Measurements from ENCODE around the gene NAXE.
"Not testable (repeated sequence)": the region's sequence is repeated elsewhere in the genome, so short reads cannot be mapped to it uniquely, and the experiment has no call there.

The NAXE gene

GRCh38 chr1:156551869-156552268, 39.7 kb upstream of the NAXE start:
- Histone ChIP-seq H3K36me3 (ENCODE audit: control insufficient read depth, insufficient read depth, low read length) (peaks cover 25% of the 10 kb centered on the region), H3K27me3 (ENCODE audit: control insufficient read depth, insufficient read depth, low read length, poor library complexity, severe bottlenecking) (no peaks in the 10 kb centered on the region), H3K9me3 (ENCODE audit: control insufficient read depth, low read length) (no peaks in the 10 kb centered on the region), H3K4me3 (ENCODE audit: insufficient read depth, low read depth, low read length) (no peak overlapping the region), H3K4me1 (ENCODE audit: control insufficient read depth, insufficient read depth, low read length) (no peaks in the 10 kb centered on the region), H3K27ac (ENCODE audit: insufficient read depth, low read depth, low read length, poor library complexity, severe bottlenecking) (no peak overlapping the region)
- WGBS, 2 experiments, result 94 to 95% methylated on average over 6 of the region's 6 CpGs

- Histone ChIP-seq H3K27ac (ENCODE audit: insufficient read depth, low read depth, low read length, poor library complexity, severe bottlenecking) (no peak overlapping the region), H3K4me3 (ENCODE audit: insufficient read depth, low read depth, low read length) (no peak overlapping the region), H3K27me3 (ENCODE audit: control insufficient read depth, insufficient read depth, low read length, poor library complexity, severe bottlenecking) (no peaks in the 10 kb centered on the region), H3K9me3 (ENCODE audit: control insufficient read depth, low read length) (no peaks in the 10 kb centered on the region), H3K36me3 (ENCODE audit: control insufficient read depth, insufficient read depth, low read length) (peaks cover 25% of the 10 kb centered on the region), H3K4me1 (ENCODE audit: control insufficient read depth, insufficient read depth, low read length) (no peaks in the 10 kb centered on the region)
- WGBS, 2 experiments, result 67 to 74% methylated on average over 5 of the region's 5 CpGs
Observed at GRCh38 chr1:156552518-156552917, 39.1 kb upstream of the NAXE start.

- not testable (repeated sequence) for H3K4me3 ChIP-seq (ENCODE audit: insufficient read depth, low read depth, low read length); H3K9me3 ChIP-seq (ENCODE audit: control insufficient read depth, low read length); H3K27ac ChIP-seq (ENCODE audit: insufficient read depth, low read depth, low read length, poor library complexity, severe bottlenecking); H3K4me1 ChIP-seq (ENCODE audit: control insufficient read depth, insufficient read depth, low read length); H3K27me3 ChIP-seq (ENCODE audit: control insufficient read depth, insufficient read depth, low read length, poor library complexity, severe bottlenecking)
- 91 to 97% methylated on average over 4 of the region's 4 CpGs for WGBS, 2 experiments
- H3K36me3 ChIP-seq (ENCODE audit: control insufficient read depth, insufficient read depth, low read length), result peaks cover 23% of the 10 kb centered on the region
Observed at GRCh38 chr1:156552937-156553336, 38.6 kb upstream of the NAXE start.

GRCh38 chr1:156553860-156554485, 37.6 kb upstream of the NAXE start:
- Histone ChIP-seq H3K27me3 (ENCODE audit: control insufficient read depth, insufficient read depth, low read length, poor library complexity, severe bottlenecking) (no peaks in the 10 kb centered on the region), H3K27ac (ENCODE audit: insufficient read depth, low read depth, low read length, poor library complexity, severe bottlenecking) (no peak overlapping the region), H3K9me3 (ENCODE audit: control insufficient read depth, low read length) (no peaks in the 10 kb centered on the region), H3K36me3 (ENCODE audit: control insufficient read depth, insufficient read depth, low read length) (peaks cover 17% of the 10 kb centered on the region), H3K4me1 (ENCODE audit: control insufficient read depth, insufficient read depth, low read length) (no peaks in the 10 kb centered on the region), H3K4me3 (ENCODE audit: insufficient read depth, low read depth, low read length) (no peak overlapping the region)
- WGBS, 2 experiments, result 95 to 96% methylated on average over 6 of the region's 6 CpGs

GRCh38 chr1:156554971-156555370, 36.6 kb upstream of the NAXE start:
- WGBS, 2 experiments, result 82% methylated on average over 8 of the region's 8 CpGs
- Histone ChIP-seq H3K27me3 (ENCODE audit: control insufficient read depth, insufficient read depth, low read length, poor library complexity, severe bottlenecking) (no peaks in the 10 kb centered on the region), H3K9me3 (ENCODE audit: control insufficient read depth, low read length) (no peaks in the 10 kb centered on the region), H3K36me3 (ENCODE audit: control insufficient read depth, insufficient read depth, low read length) (peaks cover 19% of the 10 kb centered on the region), H3K27ac (ENCODE audit: insufficient read depth, low read depth, low read length, poor library complexity, severe bottlenecking) (no peak overlapping the region), H3K4me3 (ENCODE audit: insufficient read depth, low read depth, low read length) (no peak overlapping the region), H3K4me1 (ENCODE audit: control insufficient read depth, insufficient read depth, low read length) (no peaks in the 10 kb centered on the region)

- peaks cover 25% of the 10 kb centered on the region for H3K36me3 ChIP-seq (ENCODE audit: control insufficient read depth, insufficient read depth, low read length)
- H3K27me3 ChIP-seq (ENCODE audit: control insufficient read depth, insufficient read depth, low read length, poor library complexity, severe bottlenecking), result no peaks in the 10 kb centered on the region
Observed at GRCh38 chr1:156555715-156556114, 35.9 kb upstream of the NAXE start.

GRCh38 chr1:156556354-156556753, 35.2 kb upstream of the NAXE start:
- Histone ChIP-seq H3K27me3 (ENCODE audit: control insufficient read depth, insufficient read depth, low read length, poor library complexity, severe bottlenecking) (no peaks in the 10 kb centered on the region), H3K4me3 (ENCODE audit: insufficient read depth, low read depth, low read length) (no peak overlapping the region), H3K27ac (ENCODE audit: insufficient read depth, low read depth, low read length, poor library complexity, severe bottlenecking) (no peak overlapping the region), H3K4me1 (ENCODE audit: control insufficient read depth, insufficient read depth, low read length) (no peaks in the 10 kb centered on the region), H3K36me3 (ENCODE audit: control insufficient read depth, insufficient read depth, low read length) (peaks cover 25% of the 10 kb centered on the region), H3K9me3 (ENCODE audit: control insufficient read depth, low read length) (no peaks in the 10 kb centered on the region)
- WGBS, 2 experiments, result 82 to 85% methylated on average over 9 of the region's 9 CpGs

More at GRCh38 chr1:156555715-156556114, 35.9 kb upstream of the NAXE start:
- no peak overlapping the region for H3K27ac ChIP-seq (ENCODE audit: insufficient read depth, low read depth, low read length, poor library complexity, severe bottlenecking)
- no peaks in the 10 kb centered on the region for H3K9me3 ChIP-seq (ENCODE audit: control insufficient read depth, low read length)
- no peak overlapping the region for H3K4me3 ChIP-seq (ENCODE audit: insufficient read depth, low read depth, low read length)
- WGBS, 2 experiments, result 63 to 77% methylated on average over 2 of the region's 2 CpGs
- no peaks in the 10 kb centered on the region for H3K4me1 ChIP-seq (ENCODE audit: control insufficient read depth, insufficient read depth, low read length)

GRCh38 chr1:156559086-156559796, 32.3 kb upstream of the NAXE start:
- no peaks in the 10 kb centered on the region for H3K4me1 ChIP-seq (ENCODE audit: control insufficient read depth, insufficient read depth, low read length)
- H3K27me3 ChIP-seq (ENCODE audit: control insufficient read depth, insufficient read depth, low read length, poor library complexity, severe bottlenecking), result no peaks in the 10 kb centered on the region
- H3K4me3 ChIP-seq (ENCODE audit: insufficient read depth, low read depth, low read length), result no peak overlapping the region
- H3K36me3 ChIP-seq (ENCODE audit: control insufficient read depth, insufficient read depth, low read length), result peaks cover 30% of the 10 kb centered on the region
- no peaks in the 10 kb centered on the region for H3K9me3 ChIP-seq (ENCODE audit: control insufficient read depth, low read length)
- no peak overlapping the region for H3K27ac ChIP-seq (ENCODE audit: insufficient read depth, low read depth, low read length, poor library complexity, severe bottlenecking)
- WGBS, 2 experiments, result 89% methylated on average over 7 of the region's 8 CpGs

- 80 to 85% methylated on average over 5 of the region's 5 CpGs for WGBS, 2 experiments
- H3K27me3 ChIP-seq (ENCODE audit: control insufficient read depth, insufficient read depth, low read length, poor library complexity, severe bottlenecking), result no peaks in the 10 kb centered on the region
- H3K27ac ChIP-seq (ENCODE audit: insufficient read depth, low read depth, low read length, poor library complexity, severe bottlenecking), result no peak overlapping the region
- no peaks in the 10 kb centered on the region for H3K9me3 ChIP-seq (ENCODE audit: control insufficient read depth, low read length)
- H3K36me3 ChIP-seq (ENCODE audit: control insufficient read depth, insufficient read depth, low read length), result peaks cover 33% of the 10 kb centered on the region
- no peak overlapping the region for H3K4me3 ChIP-seq (ENCODE audit: insufficient read depth, low read depth, low read length)
- H3K4me1 ChIP-seq (ENCODE audit: control insufficient read depth, insufficient read depth, low read length), result no peaks in the 10 kb centered on the region
Observed at GRCh38 chr1:156559797-156560385, 31.7 kb upstream of the NAXE start.

- no peak overlapping the region for H3K27ac ChIP-seq (ENCODE audit: insufficient read depth, low read depth, low read length, poor library complexity, severe bottlenecking)
- WGBS, 2 experiments, result 73 to 74% methylated on average over 5 of the region's 5 CpGs
- H3K36me3 ChIP-seq (ENCODE audit: control insufficient read depth, insufficient read depth, low read length), result peaks cover 37% of the 10 kb centered on the region
Observed at GRCh38 chr1:156560585-156561163, 30.9 kb upstream of the NAXE start.

More at GRCh38 chr1:156560585-156561163, 30.9 kb upstream of the NAXE start:
- no peak overlapping the region for H3K4me3 ChIP-seq (ENCODE audit: insufficient read depth, low read depth, low read length)
- H3K9me3 ChIP-seq (ENCODE audit: control insufficient read depth, low read length), result no peaks in the 10 kb centered on the region
- H3K4me1 ChIP-seq (ENCODE audit: control insufficient read depth, insufficient read depth, low read length), result no peaks in the 10 kb centered on the region
- H3K27me3 ChIP-seq (ENCODE audit: control insufficient read depth, insufficient read depth, low read length, poor library complexity, severe bottlenecking), result no peaks in the 10 kb centered on the region

All from ectodermal cell (in vitro differentiated cells).